Measurements from ENCODE around the gene DHRS7B. TPM values are rescaled to one million over a fixed set of nuclear protein-coding genes. Genes with fewer than 3 reads are reported as not detected.

The DHRS7B gene
- total RNA-seq, 1 donor from 2014 or later: 19.1 TPM

DNA sequence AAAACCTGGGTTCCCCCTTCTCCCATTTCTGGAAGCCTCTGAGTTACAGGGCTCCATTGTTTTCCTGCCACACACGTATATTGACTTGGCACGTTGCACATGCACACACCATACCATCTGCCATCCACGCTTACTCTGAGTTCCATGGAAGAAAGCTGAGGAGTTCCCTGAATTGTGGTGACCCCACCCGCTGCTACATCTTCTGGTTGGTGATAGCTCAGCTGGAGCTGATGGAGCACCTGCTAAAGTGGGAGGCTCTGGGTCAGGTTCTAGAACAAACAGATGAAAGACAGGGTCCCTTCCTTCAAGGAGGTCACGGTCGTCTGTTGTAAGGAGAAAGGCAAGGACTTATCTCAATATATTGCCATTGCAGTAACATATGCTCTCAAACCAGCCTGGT lies 46.1 kb downstream of the DHRS7B start:
- H3K4me3 ChIP-seq (ENCODE audit: low read depth, low read length): no peak overlapping the region
- no peak for DNase-seq (ENCODE audit: low read depth)
- TF ChIP-seq, protein P1, sequence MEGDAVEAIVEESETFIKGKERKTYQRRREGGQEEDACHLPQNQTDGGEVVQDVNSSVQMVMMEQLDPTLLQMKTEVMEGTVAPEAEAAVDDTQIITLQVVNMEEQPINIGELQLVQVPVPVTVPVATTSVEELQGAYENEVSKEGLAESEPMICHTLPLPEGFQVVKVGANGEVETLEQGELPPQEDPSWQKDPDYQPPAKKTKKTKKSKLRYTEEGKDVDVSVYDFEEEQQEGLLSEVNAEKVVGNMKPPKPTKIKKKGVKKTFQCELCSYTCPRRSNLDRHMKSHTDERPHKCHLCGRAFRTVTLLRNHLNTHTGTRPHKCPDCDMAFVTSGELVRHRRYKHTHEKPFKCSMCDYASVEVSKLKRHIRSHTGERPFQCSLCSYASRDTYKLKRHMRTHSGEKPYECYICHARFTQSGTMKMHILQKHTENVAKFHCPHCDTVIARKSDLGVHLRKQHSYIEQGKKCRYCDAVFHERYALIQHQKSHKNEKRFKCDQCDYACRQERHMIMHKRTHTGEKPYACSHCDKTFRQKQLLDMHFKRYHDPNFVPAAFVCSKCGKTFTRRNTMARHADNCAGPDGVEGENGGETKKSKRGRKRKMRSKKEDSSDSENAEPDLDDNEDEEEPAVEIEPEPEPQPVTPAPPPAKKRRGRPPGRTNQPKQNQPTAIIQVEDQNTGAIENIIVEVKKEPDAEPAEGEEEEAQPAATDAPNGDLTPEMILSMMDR (conservative IDR thresholded peaks at IDR 0.05; ENCODE audit: low read depth, low read length): no peak

GRCh38 chr17:21173543-21173942 lies 46.8 kb downstream of the DHRS7B start:
- TF ChIP-seq, protein P1 (conservative IDR thresholded peaks at IDR 0.05; ENCODE audit: low read depth, low read length): no peak

DNA sequence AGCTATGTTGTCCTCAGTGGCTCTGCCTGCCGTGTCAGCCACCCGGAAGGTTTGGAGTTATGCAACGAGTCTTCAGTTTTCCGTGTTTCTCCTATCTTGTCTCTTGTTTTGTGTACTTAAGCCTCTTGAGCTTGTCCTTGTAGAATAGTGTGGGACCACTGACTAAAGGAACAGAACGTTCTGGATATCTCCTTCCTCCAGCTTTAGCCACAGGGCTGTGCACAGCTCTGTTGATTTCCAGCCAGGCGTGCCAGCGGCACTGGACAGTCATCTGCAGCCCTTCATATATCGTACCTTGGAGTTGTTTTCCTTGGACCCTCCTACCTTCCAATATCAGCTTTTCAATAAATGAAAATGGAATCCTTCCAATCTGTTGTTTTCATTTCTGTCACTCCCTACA lies 47.4 kb downstream of the DHRS7B start:
- TF ChIP-seq, protein P1 (conservative IDR thresholded peaks at IDR 0.05; ENCODE audit: low read depth, low read length): no peak
- DNase-seq (ENCODE audit: low read depth): no peak
- H3K4me3 ChIP-seq (ENCODE audit: low read depth, low read length): no peak overlapping the region

More at GRCh38 chr17:21173543-21173942, 46.8 kb downstream of the DHRS7B start:
- no peak for DNase-seq (ENCODE audit: low read depth)
- no peak overlapping the region for H3K4me3 ChIP-seq (ENCODE audit: low read depth, low read length)

DNA sequence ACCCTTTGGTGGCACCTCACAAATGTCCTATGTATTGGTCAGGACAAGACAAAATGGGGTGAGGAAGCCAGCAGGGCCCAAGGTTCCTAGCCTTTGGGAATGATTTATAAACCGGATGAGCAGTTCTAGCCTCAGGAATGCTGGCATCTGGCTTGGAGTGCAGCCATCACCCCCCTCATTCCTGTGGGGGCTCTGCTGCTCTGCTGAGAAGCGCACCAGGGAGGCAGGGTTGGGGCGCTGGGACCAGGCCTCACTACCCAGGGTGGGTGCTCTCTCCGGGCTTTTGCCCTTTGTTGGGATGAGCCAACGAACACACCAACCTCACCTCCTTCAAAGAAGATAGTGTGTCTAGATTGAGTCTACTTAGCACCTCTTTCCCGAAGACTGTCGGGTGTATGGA lies 47.9 kb downstream of the DHRS7B start:
- H3K4me3 ChIP-seq (ENCODE audit: low read depth, low read length): no peak overlapping the region
- TF ChIP-seq, protein P1 (conservative IDR thresholded peaks at IDR 0.05; ENCODE audit: low read depth, low read length): no peak
- DNase-seq (ENCODE audit: low read depth): no peak

DNA sequence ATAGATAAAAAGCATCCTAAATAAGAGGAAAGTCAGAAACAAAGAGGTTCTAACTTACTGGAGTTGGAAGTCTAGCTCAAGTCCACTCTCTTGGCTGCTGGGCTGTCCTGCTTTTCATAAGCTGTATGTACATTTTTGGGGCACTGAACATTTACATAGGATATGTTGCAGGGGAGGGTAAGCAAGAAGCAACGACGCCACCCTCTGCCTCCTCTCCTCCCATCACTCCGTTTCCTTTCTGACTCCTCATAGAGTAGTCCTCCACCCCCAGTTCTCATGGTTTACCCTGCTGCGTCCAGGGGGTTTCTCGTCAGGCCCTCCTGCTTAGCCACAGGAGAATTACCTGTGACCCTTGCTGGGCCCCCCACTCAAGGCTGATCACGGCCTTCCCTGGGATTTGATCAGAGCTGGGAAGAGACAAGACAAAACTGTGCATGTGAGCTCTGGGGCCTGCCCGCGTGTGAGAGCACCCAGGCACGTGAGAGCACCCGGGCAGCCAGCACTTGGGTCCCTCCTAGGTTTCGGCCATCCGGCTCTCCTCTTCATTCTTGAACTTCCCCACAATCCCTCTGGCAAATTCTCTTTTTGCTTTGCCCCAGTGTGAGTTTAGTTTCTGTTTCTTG lies 50.1 kb downstream of the DHRS7B start:
- TF ChIP-seq, protein P1 (conservative IDR thresholded peaks at IDR 0.05; ENCODE audit: low read depth, low read length): no peak
- H3K4me3 ChIP-seq (ENCODE audit: low read depth, low read length): no peak overlapping the region

GRCh38 chr17:21177401-21177800 lies 50.6 kb downstream of the DHRS7B start:
- H3K4me3 ChIP-seq (ENCODE audit: low read depth, low read length): no peak overlapping the region
- TF ChIP-seq, protein P1 (conservative IDR thresholded peaks at IDR 0.05; ENCODE audit: low read depth, low read length): no peak
- DNase-seq (ENCODE audit: low read depth): no peak

More for the DNA sequence above, 50.1 kb downstream of the DHRS7B start:
- no peak for DNase-seq (ENCODE audit: low read depth)
